ENCODE results near the gene WDR33. TPM values are rescaled to one million over a fixed set of nuclear protein-coding genes. Genes with fewer than 3 reads are reported as not detected.

Gene WDR33
- total and polyA plus RNA-seq, 9 of the 15 experiments (the other 6 are each of a cell fraction or from before 2014, with no cell fraction given), result 24.2 to 57.4 (median 38.4) TPM

DNA sequence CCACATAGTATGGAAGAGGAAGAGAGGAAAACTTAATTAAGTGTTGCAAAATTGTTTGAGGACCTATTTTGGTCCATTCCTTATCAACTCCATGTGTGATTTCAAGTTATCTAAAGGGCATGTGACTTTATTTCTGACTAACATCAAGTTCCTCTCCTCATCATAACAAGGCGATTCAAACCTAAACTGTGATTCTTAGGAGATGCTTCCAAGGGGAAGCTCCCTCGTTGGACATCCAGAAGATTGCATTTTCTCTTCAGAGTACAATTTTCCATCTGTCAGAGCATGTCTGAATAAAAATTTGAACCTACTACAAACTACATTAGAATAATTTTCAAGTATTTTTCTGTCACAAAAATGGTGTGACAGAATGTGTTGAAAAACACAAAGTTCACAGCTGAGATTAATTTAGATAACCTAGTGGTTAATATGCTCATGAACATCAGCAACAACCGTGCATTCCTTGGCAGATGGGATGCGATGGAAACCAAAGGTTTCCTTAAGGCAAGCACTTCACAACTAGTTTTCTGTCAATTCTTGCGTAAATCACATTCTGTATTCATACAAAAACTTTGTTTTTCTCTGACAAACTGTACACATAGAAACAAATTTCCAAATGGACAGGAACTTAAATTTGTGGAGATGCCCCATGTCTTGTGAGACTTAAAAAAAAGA, 105.4 kb downstream of the WDR33 start:
- intact Hi-C loops (cut with micrococcal nuclease) (no loop called here), in situ Hi-C loops (cut with MboI) (no loop called here)
- H3K36me3 ChIP-seq (ENCODE audit: control insufficient read depth, insufficient read depth, low read length), result peaks cover 76% of the 10 kb centered on the region
- H3K9ac ChIP-seq (ENCODE audit: insufficient read depth in 1 of 2, low read depth in 2 of 2, low read length in 2 of 2), result no peak overlapping the region
- ATAC-seq, result no peak
- H4K20me1 ChIP-seq (replicated peaks; ENCODE audit: control insufficient read depth, insufficient read depth, low read length), result no peaks in the 10 kb centered on the region; the same call in none of the 2 replicates
- H3K4me2 ChIP-seq (ENCODE audit: insufficient read depth, low read length), result no peak overlapping the region
- H3K9me1 ChIP-seq (ENCODE audit: control insufficient read depth, insufficient read depth, low read length), result no peaks in the 10 kb centered on the region
- CTCF ChIA-PET (ENCODE audit: low intra/inter-chr PET ratio), result no interaction called here
- DNase-seq (ENCODE audit: extremely low read depth in 1 of 4, low spot score in 3 of 4), result no peak
- BruUV-seq (replicated peaks), result no TSS peak
- FAIRE-seq, result no peak
- peaks cover 35% of the 10 kb centered on the region for H3K79me2 ChIP-seq (ENCODE audit: control insufficient read depth, insufficient read depth, low read length)
- TF ChIP-seq BRD4 (IDR thresholded peaks at IDR 0.05), result no peak
- TF ChIP-seq, protein P1, sequence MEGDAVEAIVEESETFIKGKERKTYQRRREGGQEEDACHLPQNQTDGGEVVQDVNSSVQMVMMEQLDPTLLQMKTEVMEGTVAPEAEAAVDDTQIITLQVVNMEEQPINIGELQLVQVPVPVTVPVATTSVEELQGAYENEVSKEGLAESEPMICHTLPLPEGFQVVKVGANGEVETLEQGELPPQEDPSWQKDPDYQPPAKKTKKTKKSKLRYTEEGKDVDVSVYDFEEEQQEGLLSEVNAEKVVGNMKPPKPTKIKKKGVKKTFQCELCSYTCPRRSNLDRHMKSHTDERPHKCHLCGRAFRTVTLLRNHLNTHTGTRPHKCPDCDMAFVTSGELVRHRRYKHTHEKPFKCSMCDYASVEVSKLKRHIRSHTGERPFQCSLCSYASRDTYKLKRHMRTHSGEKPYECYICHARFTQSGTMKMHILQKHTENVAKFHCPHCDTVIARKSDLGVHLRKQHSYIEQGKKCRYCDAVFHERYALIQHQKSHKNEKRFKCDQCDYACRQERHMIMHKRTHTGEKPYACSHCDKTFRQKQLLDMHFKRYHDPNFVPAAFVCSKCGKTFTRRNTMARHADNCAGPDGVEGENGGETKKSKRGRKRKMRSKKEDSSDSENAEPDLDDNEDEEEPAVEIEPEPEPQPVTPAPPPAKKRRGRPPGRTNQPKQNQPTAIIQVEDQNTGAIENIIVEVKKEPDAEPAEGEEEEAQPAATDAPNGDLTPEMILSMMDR (IDR thresholded peaks at IDR 0.05 in 2 of 3, conservative IDR thresholded peaks at IDR 0.05 in 1 of 3; ENCODE audit: insufficient read depth in 2 of 3, low read depth in 1 of 3, low read length in 3 of 3), result no peak
- no peak for TF ChIP-seq SIN3B (IDR thresholded peaks at IDR 0.05; ENCODE audit: low read depth)
- TF ChIP-seq ZNF445 (CRISPR knock-in tag; IDR thresholded peaks at IDR 0.05; ENCODE audit: low read depth), result no peak
- no peak for TF ChIP-seq FOXK1 (CRISPR knock-in tag; IDR thresholded peaks at IDR 0.05; ENCODE audit: borderline replicate concordance)
- TF ChIP-seq RB1 (IDR thresholded peaks at IDR 0.05; ENCODE audit: low read depth), result no peak
- TF ChIP-seq ZNF324 (CRISPR knock-in tag; IDR thresholded peaks at IDR 0.05), result no peak
- TF ChIP-seq ZC3H8 (IDR thresholded peaks at IDR 0.05), result no peak
- TF ChIP-seq NCOR1 (IDR thresholded peaks at IDR 0.05), result no peak
- no peak for TF ChIP-seq ZNF586 (CRISPR knock-in tag; conservative IDR thresholded peaks at IDR 0.05)
- TF ChIP-seq TFAM (CRISPR knock-in tag; conservative IDR thresholded peaks at IDR 0.05), result no peak
- H3K27me3 ChIP-seq (ENCODE audit: control insufficient read depth in 2 of 2, insufficient read depth in 2 of 2, low read length in 2 of 2), result no peaks in the 10 kb centered on the region
- H3K4me3 ChIP-seq, result no peak overlapping the region
- H3K4me1 ChIP-seq (replicated peaks in 1 of 2; ENCODE audit: control insufficient read depth in 2 of 2, insufficient read depth in 2 of 2, low read length in 2 of 2), result peaks cover 13 to 22% of the 10 kb centered on the region in 2 experiments
- POLR2A ChIA-PET, result interaction anchor here (0.6 to 1.5 kb wide), 4 partner anchors 10 to 452 kb away, joined by 3 to 4 read pairs (median 3); no protein-coding TSS in a partner anchor
- H3K9me3 ChIP-seq (replicated peaks; ENCODE audit: control insufficient read depth, insufficient read depth, low read depth, low read length), result no peaks in the 10 kb centered on the region
- no peak overlapping the region for H2AFZ ChIP-seq (ENCODE audit: low read depth, low read length)
- 68% methylated on average over 5 of the region's 5 CpGs for WGBS (ENCODE audit: insufficient coverage, low coverage, missing lambda C conversion rate)
- no peak overlapping the region for H3K27ac ChIP-seq (ENCODE audit: extremely low read depth, low read depth, low read length)
